WTC11 (cell line): ENCODE measurements around the gene PPFIBP2. TPM values are rescaled to one million over a fixed set of nuclear protein-coding genes. Genes with fewer than 3 reads are reported as not detected.

ENCODE experiments used
- ATAC-seq: fragments of 200-7000 bp; cut with Tn5 transposase; 2 replicates; pipeline ENCODE4 v1.10.0; 2021; ENCODE audit warnings: mild to moderate bottlenecking, moderate library complexity
- CTCF ChIA-PET: fragments of 300-600 bp; sonication (Branson Sonifier 250); formaldehyde crosslinking; loops from one replicate; lab custom pipeline; 2021; ENCODE audit warnings: antibody characterized with exemption; lab: Charles Lee
- POLR2A ChIA-PET: fragments of 350-600 bp; sonication (Branson Sonifier 250); formaldehyde crosslinking; loops from one replicate; lab custom pipeline; 2021; ENCODE audit warnings: antibody characterized with exemption; lab: Charles Lee
- DNase-seq: peaks from one replicate; pipeline ENCODE4 v3.0.0; 2021; ENCODE audit warnings: low spot score
- H3K27ac Mint-ChIP-seq: 2 replicates; pipeline ENCODE4 v1.8.0; 2021; ENCODE audit warnings: mixed read lengths
- H3K27me3 Mint-ChIP-seq: 2 replicates; pipeline ENCODE4 v1.8.0; 2021; ENCODE audit warnings: low read depth, mild to moderate bottlenecking, moderate library complexity, mixed read lengths
- H3K36me3 Mint-ChIP-seq: 2 replicates; pipeline ENCODE4 v1.8.0; 2021; ENCODE audit warnings: mixed read lengths
- H3K4me1 Mint-ChIP-seq: 2 replicates; pipeline ENCODE4 v1.8.0; 2022; ENCODE audit warnings: mixed read lengths
- H3K4me3 Mint-ChIP-seq: 2 replicates; pipeline ENCODE4 v1.8.0; 2021; ENCODE audit warnings: mild to moderate bottlenecking, moderate library complexity, mixed read lengths
- H3K9me3 Mint-ChIP-seq: 2 replicates; pipeline ENCODE4 v1.8.0; 2021; ENCODE audit warnings: mixed read lengths
- CDX4 ChIP-seq: fragments of 250-450 bp; sonication (Bioruptor Pico); IDR thresholded peaks from 2 replicates; pipeline ENCODE4 v1.9.0; 2021; ENCODE audit warnings: moderate library complexity, mild to moderate bottlenecking, inconsistent platforms, borderline replicate concordance
- CTCF ChIP-seq: fragments of 200-600 bp; IDR thresholded peaks from 2 replicates; pipeline ENCODE4 v1.8.0; 2022; ENCODE audit warnings: antibody characterized with exemption
- E2F4 ChIP-seq: sonication (generic); formaldehyde crosslinking; IDR thresholded peaks from 2 replicates; pipeline ENCODE4 v1.8.1; 2022; ENCODE audit warnings: low read depth, mild to moderate bottlenecking, moderate library complexity, missing genetic modification reagents, borderline replicate concordance
- E2F5 ChIP-seq: sonication (generic); formaldehyde crosslinking; IDR thresholded peaks from 2 replicates; pipeline ENCODE4 v1.8.1; 2022; ENCODE audit warnings: mild to moderate bottlenecking, moderate library complexity, missing genetic modification reagents
- ERG ChIP-seq: fragments of 250-450 bp; sonication (Bioruptor Pico); IDR thresholded peaks from 2 replicates; pipeline ENCODE4 v1.8.0; 2021; ENCODE audit warnings: mild to moderate bottlenecking
- FOXK1 ChIP-seq: sonication (generic); formaldehyde crosslinking; IDR thresholded peaks from 2 replicates; pipeline ENCODE4 v1.8.0; 2022; ENCODE audit warnings: mild to moderate bottlenecking, moderate library complexity, missing genetic modification reagents
- GRHL2 ChIP-seq: fragments of 250-450 bp; sonication (Bioruptor Pico); IDR thresholded peaks from 2 replicates; pipeline ENCODE4 v1.8.0; 2022; ENCODE audit warnings: mild to moderate bottlenecking, moderate library complexity; ENCODE audit not compliant: insufficient replicate concordance, severe bottlenecking
- HMGA2 ChIP-seq: fragments of 250-450 bp; sonication (Bioruptor Pico); IDR thresholded peaks from 2 replicates; pipeline ENCODE4 v1.4.0; 2021; ENCODE audit warnings: mild to moderate bottlenecking, moderate library complexity
- HMGXB4 ChIP-seq: sonication (generic); formaldehyde crosslinking; IDR thresholded peaks from 2 replicates; pipeline ENCODE4 v1.8.1; 2023; ENCODE audit warnings: mild to moderate bottlenecking, moderate library complexity, missing genetic modification reagents
- JAZF1 ChIP-seq: fragments of 250-450 bp; sonication (Bioruptor Pico); IDR thresholded peaks from 2 replicates; pipeline ENCODE4 v1.9.0; 2021; ENCODE audit warnings: moderate library complexity, mild to moderate bottlenecking, inconsistent platforms
- PRDM15 ChIP-seq: sonication (generic); formaldehyde crosslinking; IDR thresholded peaks from 2 replicates; pipeline ENCODE4 v1.8.0; 2022; ENCODE audit warnings: missing genetic modification reagents
- PRRX2 ChIP-seq: fragments of 250-450 bp; sonication (Bioruptor Pico); IDR thresholded peaks from 2 replicates; pipeline ENCODE4 v1.8.0; 2021; ENCODE audit warnings: mild to moderate bottlenecking
- SMAD4 ChIP-seq: sonication (generic); formaldehyde crosslinking; IDR thresholded peaks from 2 replicates; pipeline ENCODE4 v1.8.0; 2022; ENCODE audit warnings: mild to moderate bottlenecking, missing genetic modification reagents
- SP1 ChIP-seq: sonication (generic); formaldehyde crosslinking; conservative IDR thresholded peaks from 2 replicates; pipeline ENCODE4 v1.8.1; 2022; ENCODE audit warnings: missing genetic modification reagents
- USF1 ChIP-seq: sonication (generic); formaldehyde crosslinking; IDR thresholded peaks from 2 replicates; pipeline ENCODE4 v1.8.0; 2022; ENCODE audit warnings: mild to moderate bottlenecking, missing genetic modification reagents
- ZBTB43 ChIP-seq: sonication (generic); formaldehyde crosslinking; IDR thresholded peaks from 2 replicates; pipeline ENCODE4 v1.8.1; 2023; ENCODE audit warnings: mild to moderate bottlenecking, missing genetic modification reagents
- ZNF232 ChIP-seq: sonication (generic); formaldehyde crosslinking; IDR thresholded peaks from 2 replicates; pipeline ENCODE4 v1.8.0; 2022; ENCODE audit warnings: mild to moderate bottlenecking, missing genetic modification reagents
- ZNF263 ChIP-seq: sonication (generic); formaldehyde crosslinking; IDR thresholded peaks from 2 replicates; pipeline ENCODE4 v1.8.1; 2022; ENCODE audit warnings: low read depth, mild to moderate bottlenecking, moderate library complexity, missing genetic modification reagents
- ZNF396 ChIP-seq: fragments of 250-450 bp; sonication (Bioruptor Pico); IDR thresholded peaks from 2 replicates; pipeline ENCODE4 v1.8.0; 2021; ENCODE audit warnings: mild to moderate bottlenecking, moderate library complexity, borderline replicate concordance
- total RNA-seq: library from RNA; stranded (reverse); gene quantifications from 3 replicates; pipeline ENCODE4 v1.2.3, GENCODE V29; 2021

The PPFIBP2 gene
- total RNA-seq, 1 experiment from 2014 or later = 21.4 TPM

GRCh38 chr11:7651700-7652099 lies 137.9 kb downstream of the PPFIBP2 start:
- CTCF ChIA-PET = interaction anchor here (0.6 to 7.5 kb wide), 3 partner anchors 77 to 303 kb away, joined by 3 to 229 read pairs (median 8); no protein-coding TSS in a partner anchor
- TF ChIP-seq E2F4 (CRISPR knock-in tag) (no peak), FOXK1 (CRISPR knock-in tag) (no peak), E2F5 (no peak), SMAD4 (CRISPR knock-in tag) (no peak), USF1 (CRISPR knock-in tag) (no peak), HMGXB4 (CRISPR knock-in tag) (no peak), GRHL2 (CRISPR knock-in tag) (no peak), PRRX2 (CRISPR knock-in tag) (no peak), ZNF396 (CRISPR knock-in tag) (no peak), CDX4 (no peak), ZBTB43 (no peak), PRDM15 (CRISPR knock-in tag) (no peak), CTCF (no peak), ERG (no peak), HMGA2 (CRISPR knock-in tag) (no peak), ZNF263 (CRISPR knock-in tag) (no peak), JAZF1 (CRISPR knock-in tag) (no peak), ZNF232 (CRISPR knock-in tag) (no peak), SP1 (CRISPR knock-in tag) (no peak)
- TF ChIP-seq, all 79 proteins: peak for 0
- peaks cover 44% of the 10 kb centered on the region for H3K36me3 Mint-ChIP-seq
- no peaks in the 10 kb centered on the region for H3K27me3 Mint-ChIP-seq
- H3K9me3 Mint-ChIP-seq = no peaks in the 10 kb centered on the region
- H3K4me1 Mint-ChIP-seq = no peaks in the 10 kb centered on the region
- DNase-seq (no peak), ATAC-seq (no peak)
- POLR2A ChIA-PET = no interaction called here
- H3K4me3 Mint-ChIP-seq = no peak overlapping the region
- no peak overlapping the region for H3K27ac Mint-ChIP-seq
